AG10803 (cell line): ENCODE measurements around the gene C1orf105.

ENCODE experiments used
- DNase-seq: peaks from one replicate; pipeline ENCODE4 v3.0.0; 2010; ENCODE audit warnings: low read depth
- H3K4me3 ChIP-seq: 2 replicates; pipeline ENCODE4 v1.5.1; 2011; ENCODE audit warnings: mild to moderate bottlenecking, low read length, control low read depth
- TF ChIP-seq, protein P1 (sequence below): conservative IDR thresholded peaks from 2 replicates; pipeline ENCODE4 v1.5.1; 2011; ENCODE audit warnings: mild to moderate bottlenecking, low read length, control low read depth, inconsistent platforms

C1orf105 gene

GRCh38 chr1:172456344-172456769 is 35.9 kb downstream of the C1orf105 start:
- TF ChIP-seq, protein P1, sequence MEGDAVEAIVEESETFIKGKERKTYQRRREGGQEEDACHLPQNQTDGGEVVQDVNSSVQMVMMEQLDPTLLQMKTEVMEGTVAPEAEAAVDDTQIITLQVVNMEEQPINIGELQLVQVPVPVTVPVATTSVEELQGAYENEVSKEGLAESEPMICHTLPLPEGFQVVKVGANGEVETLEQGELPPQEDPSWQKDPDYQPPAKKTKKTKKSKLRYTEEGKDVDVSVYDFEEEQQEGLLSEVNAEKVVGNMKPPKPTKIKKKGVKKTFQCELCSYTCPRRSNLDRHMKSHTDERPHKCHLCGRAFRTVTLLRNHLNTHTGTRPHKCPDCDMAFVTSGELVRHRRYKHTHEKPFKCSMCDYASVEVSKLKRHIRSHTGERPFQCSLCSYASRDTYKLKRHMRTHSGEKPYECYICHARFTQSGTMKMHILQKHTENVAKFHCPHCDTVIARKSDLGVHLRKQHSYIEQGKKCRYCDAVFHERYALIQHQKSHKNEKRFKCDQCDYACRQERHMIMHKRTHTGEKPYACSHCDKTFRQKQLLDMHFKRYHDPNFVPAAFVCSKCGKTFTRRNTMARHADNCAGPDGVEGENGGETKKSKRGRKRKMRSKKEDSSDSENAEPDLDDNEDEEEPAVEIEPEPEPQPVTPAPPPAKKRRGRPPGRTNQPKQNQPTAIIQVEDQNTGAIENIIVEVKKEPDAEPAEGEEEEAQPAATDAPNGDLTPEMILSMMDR = no peak
- DNase-seq = no peak

DNA sequence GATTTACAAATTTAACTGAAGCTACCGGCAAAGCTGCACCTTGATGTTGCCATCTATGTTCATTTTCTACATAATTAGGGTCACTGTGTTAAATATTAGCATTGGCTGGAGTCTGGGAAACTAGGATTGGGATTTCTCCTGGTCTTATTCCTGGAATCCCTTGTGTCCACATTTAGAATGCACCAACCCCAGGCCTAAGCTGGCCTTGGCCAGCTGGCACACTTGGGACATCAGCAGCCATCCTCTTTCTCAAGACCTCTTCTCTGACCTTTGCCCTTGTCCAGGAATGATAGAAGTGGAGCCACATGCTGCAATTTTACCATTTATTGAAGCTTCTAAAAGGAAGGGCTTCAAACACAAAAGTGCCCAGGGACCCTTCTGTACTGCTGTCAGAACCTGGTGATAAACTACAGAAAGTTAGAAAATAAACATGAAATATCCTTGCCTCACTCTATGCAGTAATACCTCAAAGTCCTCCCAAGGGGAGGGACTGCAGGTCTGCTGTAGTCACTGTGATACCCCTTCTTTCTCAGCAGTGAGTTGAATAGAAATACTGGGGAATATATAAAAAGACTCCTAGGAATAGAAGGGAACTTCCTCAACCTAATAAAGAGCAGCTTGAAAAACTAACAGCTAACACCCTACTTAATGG is 37.1 kb downstream of the C1orf105 start:
- TF ChIP-seq, protein P1 = no peak
- DNase-seq = no peak
- no peak overlapping the region for H3K4me3 ChIP-seq

More at GRCh38 chr1:172456344-172456769, 35.9 kb downstream of the C1orf105 start:
- no peak overlapping the region for H3K4me3 ChIP-seq

DNA sequence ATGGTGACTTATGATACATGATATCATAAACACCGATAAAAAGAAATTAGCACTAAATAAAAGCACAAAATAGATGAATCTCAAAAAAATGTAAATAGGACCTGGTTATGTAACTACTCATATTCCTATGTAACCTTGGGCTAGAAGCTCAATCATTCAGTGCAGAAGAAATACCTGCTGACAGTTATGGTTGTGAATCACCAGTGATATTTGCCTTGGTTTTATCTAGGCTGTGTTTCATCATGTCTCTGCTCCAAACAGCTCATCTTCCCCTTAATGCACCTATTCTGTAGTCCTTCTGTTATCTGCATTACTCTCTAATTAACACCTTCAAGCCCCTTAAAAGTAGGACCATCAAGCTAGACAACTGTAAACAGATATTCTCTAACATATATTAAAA is 39.7 kb downstream of the C1orf105 start:
- TF ChIP-seq, protein P1 = no peak
- DNase-seq = no peak
- H3K4me3 ChIP-seq = no peak overlapping the region

DNA sequence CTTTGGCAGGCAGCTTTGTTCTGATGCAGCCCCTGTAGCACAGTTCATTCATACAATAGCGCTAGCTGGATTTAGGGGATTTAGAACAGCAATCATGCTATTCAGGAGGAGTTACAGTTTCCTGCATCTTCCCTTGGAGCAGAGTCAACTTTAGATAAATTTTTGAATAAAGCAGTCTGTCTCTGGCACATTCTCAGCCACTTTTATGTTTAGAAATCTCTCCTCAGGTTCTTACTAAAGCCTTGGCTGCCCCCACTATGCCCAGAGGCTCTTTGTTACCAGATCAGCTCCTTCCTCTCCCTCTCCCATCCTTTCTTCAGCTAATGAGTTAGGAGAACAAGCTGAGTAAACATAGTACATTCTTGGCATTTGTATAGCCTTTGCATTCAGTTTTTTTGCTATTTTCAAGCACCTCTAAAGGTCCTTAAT is 40.4 kb downstream of the C1orf105 start:
- DNase-seq = no peak

GRCh38 chr1:172465617-172466016 is 45.1 kb downstream of the C1orf105 start:
- H3K4me3 ChIP-seq = no peak overlapping the region
- no peak for DNase-seq
- TF ChIP-seq, protein P1 = no peak

More for the DNA sequence above, 40.4 kb downstream of the C1orf105 start:
- TF ChIP-seq, protein P1 = no peak
- no peak overlapping the region for H3K4me3 ChIP-seq

DNA sequence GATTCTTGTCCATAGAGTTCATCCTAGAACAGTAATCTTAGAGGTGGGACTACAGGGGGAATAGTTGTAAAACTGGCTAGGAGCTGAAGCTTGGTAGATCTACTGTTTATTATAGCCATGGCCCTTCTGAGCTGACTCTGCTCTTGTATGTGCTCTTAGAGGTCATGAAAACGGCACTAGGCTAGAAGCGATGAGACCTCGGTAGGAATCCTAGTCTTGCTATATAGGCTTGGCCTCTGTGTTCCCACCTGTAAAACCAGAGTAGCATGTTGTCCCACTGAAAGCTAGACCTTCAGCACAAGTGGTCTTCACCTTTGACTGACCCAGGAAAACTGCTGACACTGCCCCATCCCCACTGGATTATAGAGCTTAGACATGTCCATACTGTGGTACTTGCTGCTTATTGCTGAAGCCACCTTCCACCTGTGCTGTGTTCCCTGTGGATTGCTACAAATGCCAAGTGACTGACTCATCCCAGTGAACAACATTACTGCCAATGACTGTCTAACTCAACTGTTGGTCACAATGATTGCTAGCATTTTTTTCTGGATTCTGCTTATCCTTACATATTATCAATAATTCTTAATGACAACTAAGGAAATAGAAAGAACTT is 46.4 kb downstream of the C1orf105 start:
- TF ChIP-seq, protein P1 = no peak
- no peak overlapping the region for H3K4me3 ChIP-seq
- DNase-seq = no peak

DNA sequence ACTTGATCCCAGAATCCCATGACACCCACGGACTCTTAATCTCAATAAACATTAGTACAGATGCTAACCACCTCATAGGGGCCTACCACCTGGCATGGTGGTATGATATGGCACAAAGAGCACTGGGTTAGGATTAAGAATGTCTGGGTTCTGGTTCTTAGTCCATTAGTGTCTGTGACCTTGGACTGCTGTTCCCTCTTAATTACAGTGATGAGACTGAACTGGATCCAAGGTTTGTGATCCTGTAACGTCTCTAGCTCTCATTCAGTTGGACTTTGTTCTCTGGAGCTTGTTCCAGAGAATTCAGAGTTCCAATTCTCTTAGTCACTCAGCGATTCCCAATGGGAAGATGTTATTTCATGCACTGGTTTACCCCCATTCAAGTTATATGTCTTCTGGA is 47.0 kb downstream of the C1orf105 start:
- no peak overlapping the region for H3K4me3 ChIP-seq
- no peak for DNase-seq
- TF ChIP-seq, protein P1 = no peak
